SK-N-SH (cell line): Measurements from ENCODE around the gene PPP4C. TPM values are rescaled to one million over a fixed set of nuclear protein-coding genes. Genes with fewer than 3 reads are reported as not detected.

Source experiments
- CTCF ChIA-PET: fragments of 300-600, 350-600 bp; formaldehyde crosslinking; extraction: SDS; loops from one replicate; lab custom pipeline; 2021; lab: Yijun Ruan, JAX
- POLR2A ChIA-PET: fragments of 350-600 bp; sonication (Branson Sonifier 250); formaldehyde crosslinking; extraction: SDS; loops from one replicate; lab custom pipeline; 2020; ENCODE audit warnings: antibody characterized with exemption, inconsistent platforms; lab: Yijun Ruan, JAX
- DNase-seq: peaks from one replicate; pipeline ENCODE4 v3.0.0; 2012
- H2AFZ ChIP-seq: fragments of 200-600 bp; sonication (generic); 2 replicates; pipeline ENCODE4 v1.8.1; 2016; ENCODE audit warnings: antibody characterized with exemption, mild to moderate bottlenecking, low read depth
- H3F3A ChIP-seq: fragments of 200-600 bp; sonication (generic); replicated peaks from 2 replicates; pipeline ENCODE3; 2016; ENCODE audit warnings: antibody characterized with exemption, mild to moderate bottlenecking; ENCODE audit not compliant: insufficient read depth
- H3K27ac ChIP-seq, 2 experiments: fragments of 200-500 bp in 1 of 2; fragments of 200-600 bp in 1 of 2; sonication (Bioruptor generic) in 1 of 2; sonication (generic), shearing (Covaris generic) in 1 of 2; 2 replicates each; pipeline versions ENCODE4 v1.5.1 to v1.6.1; 2014 to 2016; ENCODE audit warnings: low read depth in 2 of 2, inconsistent platforms in 1 of 2, low read length in 1 of 2, mild to moderate bottlenecking in 1 of 2, mixed read lengths in 1 of 2
- H3K27me3 ChIP-seq: fragments of 200-600 bp; sonication (generic), shearing (Covaris generic); 2 replicates; pipeline ENCODE4 v1.6.1; 2016; ENCODE audit warnings: mixed run types; ENCODE audit not compliant: insufficient read depth
- H3K36me3 ChIP-seq, 2 experiments: fragments of 200-500 bp in 1 of 2; fragments of 200-600 bp in 1 of 2; sonication (Bioruptor generic) in 1 of 2; sonication (generic) in 1 of 2; replicated peaks in 1 of 2; 2 replicates each; pipeline versions ENCODE3 to v1.5.1; 2014 to 2016; ENCODE audit warnings: low read length in 1 of 2, mild to moderate bottlenecking in 1 of 2; ENCODE audit not compliant: insufficient read depth in 2 of 2, control insufficient read depth in 1 of 2
- H3K4me1 ChIP-seq, 2 experiments: fragments of 200-500 bp in 1 of 2; fragments of 200-600 bp in 1 of 2; sonication (Bioruptor generic) in 1 of 2; sonication (generic), shearing (Covaris generic) in 1 of 2; 2 replicates each; pipeline versions ENCODE4 v1.5.1 to v1.6.1; 2014 to 2016; ENCODE audit warnings: low read depth in 1 of 2, low read length in 1 of 2, mixed run types in 1 of 2; ENCODE audit not compliant: insufficient read depth in 2 of 2, control insufficient read depth in 1 of 2
- H3K4me2 ChIP-seq: fragments of 200-600 bp; sonication (generic), shearing (Covaris generic); 2 replicates; pipeline ENCODE4 v1.6.1; 2017; ENCODE audit warnings: mixed run types
- H3K4me3 ChIP-seq, 2 experiments: fragments of 200-500 bp in 1 of 2; fragments of 200-600 bp in 1 of 2; sonication (Bioruptor generic) in 1 of 2; sonication (generic), shearing (Covaris generic) in 1 of 2; 2 replicates each; pipeline versions ENCODE4 v1.5.1 to v1.8.1; 2014 to 2016; ENCODE audit warnings: low read depth in 2 of 2, inconsistent platforms in 1 of 2, low read length in 1 of 2, mild to moderate bottlenecking in 1 of 2, mixed read lengths in 1 of 2, moderate library complexity in 1 of 2
- H3K79me2 ChIP-seq: fragments of 200-600 bp; sonication (generic); 2 replicates; pipeline ENCODE4 v1.8.1; 2017; ENCODE audit warnings: mild to moderate bottlenecking; ENCODE audit not compliant: insufficient read depth
- H3K9ac ChIP-seq: fragments of 200-600 bp; sonication (generic); 2 replicates; pipeline ENCODE4 v1.6.1; 2017; ENCODE audit warnings: mixed run types
- H3K9me2 ChIP-seq: fragments of 200-600 bp; sonication (generic); 2 replicates; pipeline ENCODE4 v1.6.1; 2017; ENCODE audit warnings: mixed run types
- H3K9me3 ChIP-seq: fragments of 200-600 bp; sonication (generic); 2 replicates; pipeline ENCODE4 v1.6.1; 2017; ENCODE audit warnings: mixed run types, mild to moderate bottlenecking, moderate library complexity
- H4K20me1 ChIP-seq: fragments of 200-600 bp; sonication (generic); 2 replicates; pipeline ENCODE4 v1.6.1; 2017; ENCODE audit warnings: mild to moderate bottlenecking, mixed run types; ENCODE audit not compliant: insufficient read depth
- CHD2 ChIP-seq: fragments of 150-350 bp; IDR thresholded peaks from 2 replicates; pipeline ENCODE4 v1.6.1; 2018; ENCODE audit warnings: low read length; ENCODE audit not compliant: partially characterized antibody
- EP300 ChIP-seq, 2 experiments: IDR thresholded peaks; 2 replicates each; pipeline versions ENCODE4 v1.4.0 to v1.6.1; 2012; ENCODE audit warnings: borderline replicate concordance in 1 of 2, low read depth in 1 of 2, low read length in 1 of 2
- EZH2phosphoT487 ChIP-seq: fragments of 200-600 bp; sonication (generic); IDR thresholded peaks from 2 replicates; pipeline ENCODE4 v1.6.1; 2017; ENCODE audit warnings: low read depth, mixed run types, mild to moderate bottlenecking, antibody characterized with exemption, moderate library complexity, borderline replicate concordance
- POLR2AphosphoS5 ChIP-seq: IDR thresholded peaks from 2 replicates; pipeline ENCODE4 v1.6.1; 2012; ENCODE audit warnings: low read depth, low read length
- TAF1 ChIP-seq: IDR thresholded peaks from 2 replicates; pipeline ENCODE4 v1.6.1; 2012; ENCODE audit warnings: low read depth, mild to moderate bottlenecking, low read length, moderate library complexity, borderline replicate concordance
- WGBS: methylation state at CpG from one replicate; pipeline ENCODE4 v1.1.6; 2017; ENCODE audit warnings: low lambda C conversion rate; 5-methylcytosine and 5-hydroxymethylcytosine counted together
- polyA plus RNA-seq, 3 experiments: library from polyadenylated mRNA; depleted of rRNA; stranded (reverse); fragments of >200 nt; gene quantifications; 2 replicates each; pipeline ENCODE4 v1.2.3, GENCODE V29; 2012
- TF ChIP-seq, protein P1 (sequence below): IDR thresholded peaks from 2 replicates; pipeline ENCODE4 v1.6.1; 2012; ENCODE audit warnings: mild to moderate bottlenecking, low read depth, low read length, moderate library complexity
- TF ChIP-seq, protein P2 (sequence below): IDR thresholded peaks from 2 replicates; pipeline ENCODE4 v1.4.0; 2012; ENCODE audit warnings: low read depth, borderline replicate concordance

Gene PPP4C
- polyA plus RNA-seq, 1 of the 3 experiments (the other 2 are of a cell fraction) = 339 TPM

GRCh38 chr16:30096105-30096861 lies 20.5 kb downstream of the PPP4C start, which contains the start of gene YPEL3 (continued):
- TF ChIP-seq, protein P1, sequence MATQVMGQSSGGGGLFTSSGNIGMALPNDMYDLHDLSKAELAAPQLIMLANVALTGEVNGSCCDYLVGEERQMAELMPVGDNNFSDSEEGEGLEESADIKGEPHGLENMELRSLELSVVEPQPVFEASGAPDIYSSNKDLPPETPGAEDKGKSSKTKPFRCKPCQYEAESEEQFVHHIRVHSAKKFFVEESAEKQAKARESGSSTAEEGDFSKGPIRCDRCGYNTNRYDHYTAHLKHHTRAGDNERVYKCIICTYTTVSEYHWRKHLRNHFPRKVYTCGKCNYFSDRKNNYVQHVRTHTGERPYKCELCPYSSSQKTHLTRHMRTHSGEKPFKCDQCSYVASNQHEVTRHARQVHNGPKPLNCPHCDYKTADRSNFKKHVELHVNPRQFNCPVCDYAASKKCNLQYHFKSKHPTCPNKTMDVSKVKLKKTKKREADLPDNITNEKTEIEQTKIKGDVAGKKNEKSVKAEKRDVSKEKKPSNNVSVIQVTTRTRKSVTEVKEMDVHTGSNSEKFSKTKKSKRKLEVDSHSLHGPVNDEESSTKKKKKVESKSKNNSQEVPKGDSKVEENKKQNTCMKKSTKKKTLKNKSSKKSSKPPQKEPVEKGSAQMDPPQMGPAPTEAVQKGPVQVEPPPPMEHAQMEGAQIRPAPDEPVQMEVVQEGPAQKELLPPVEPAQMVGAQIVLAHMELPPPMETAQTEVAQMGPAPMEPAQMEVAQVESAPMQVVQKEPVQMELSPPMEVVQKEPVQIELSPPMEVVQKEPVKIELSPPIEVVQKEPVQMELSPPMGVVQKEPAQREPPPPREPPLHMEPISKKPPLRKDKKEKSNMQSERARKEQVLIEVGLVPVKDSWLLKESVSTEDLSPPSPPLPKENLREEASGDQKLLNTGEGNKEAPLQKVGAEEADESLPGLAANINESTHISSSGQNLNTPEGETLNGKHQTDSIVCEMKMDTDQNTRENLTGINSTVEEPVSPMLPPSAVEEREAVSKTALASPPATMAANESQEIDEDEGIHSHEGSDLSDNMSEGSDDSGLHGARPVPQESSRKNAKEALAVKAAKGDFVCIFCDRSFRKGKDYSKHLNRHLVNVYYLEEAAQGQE = no peak
- TF ChIP-seq, protein P2, sequence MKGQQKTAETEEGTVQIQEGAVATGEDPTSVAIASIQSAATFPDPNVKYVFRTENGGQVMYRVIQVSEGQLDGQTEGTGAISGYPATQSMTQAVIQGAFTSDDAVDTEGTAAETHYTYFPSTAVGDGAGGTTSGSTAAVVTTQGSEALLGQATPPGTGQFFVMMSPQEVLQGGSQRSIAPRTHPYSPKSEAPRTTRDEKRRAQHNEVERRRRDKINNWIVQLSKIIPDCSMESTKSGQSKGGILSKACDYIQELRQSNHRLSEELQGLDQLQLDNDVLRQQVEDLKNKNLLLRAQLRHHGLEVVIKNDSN = no peak
- TF ChIP-seq EP300 (IDR thresholded peaks at IDR 0.05; ENCODE audit: borderline replicate concordance in 1 of 2, low read depth in 1 of 2, low read length in 1 of 2) (no peak), TAF1 (no peak), EZH2phosphoT487 (no peak), POLR2AphosphoS5 (0 out of 2 replicates have a peak, but pooled peaks have one; percentile 33)

DNA sequence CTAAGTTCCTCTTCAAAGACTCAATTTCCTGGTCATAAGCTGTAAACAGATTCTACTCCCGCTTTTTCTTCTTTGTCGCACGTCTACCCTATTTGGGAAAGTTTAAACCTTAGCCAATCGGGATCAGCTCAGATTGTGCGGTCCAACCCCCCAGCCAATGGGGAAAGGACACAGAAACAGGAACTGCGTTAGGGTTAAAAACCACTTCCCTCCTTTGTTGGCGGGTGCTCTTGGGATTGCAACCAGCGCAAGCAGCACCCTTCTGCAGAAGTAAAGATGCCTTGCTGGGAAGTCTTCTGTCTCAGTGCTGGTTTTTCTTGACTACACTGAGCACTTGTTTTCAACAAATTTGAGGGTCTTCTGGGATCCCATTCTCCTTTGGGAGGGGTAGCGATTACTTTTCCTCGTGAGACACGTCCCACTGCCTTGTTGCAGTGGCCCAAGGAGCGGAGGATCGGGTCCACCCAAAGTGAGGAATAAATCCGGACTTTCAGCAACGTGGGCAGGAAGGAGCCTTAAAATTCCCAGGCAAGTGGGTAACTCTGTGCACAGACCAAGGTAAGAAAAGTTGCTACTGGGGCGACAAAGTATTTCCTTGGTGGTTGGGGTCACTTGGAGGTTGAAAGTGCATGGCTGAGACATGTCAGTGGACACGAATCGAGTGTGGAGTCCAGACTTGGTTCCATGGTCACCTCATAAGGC lies 21.2 kb downstream of the PPP4C start:
- Histone ChIP-seq H3K27ac (peak overlapping the region; percentile 51 to 85; a peak in 3 of 4 replicates), H3K36me3 (no peaks in the 10 kb centered on the region), H3K9ac (no peak overlapping the region), H3K9me2 (no peaks in the 10 kb centered on the region), H3K4me1 (peaks cover 0 to 27% of the 10 kb centered on the region in 2 experiments; a peak in 1 of 4 replicates), H4K20me1 (no peaks in the 10 kb centered on the region), H3K27me3 (no peaks in the 10 kb centered on the region), H3K79me2 (peaks cover 4% of the 10 kb centered on the region; the same call in 1 of the 2 replicates), H3F3A (peaks cover 11% of the 10 kb centered on the region), H3K9me3 (no peaks in the 10 kb centered on the region), H3K4me3 (peak overlapping the region in 1 of 2 experiments; percentile 63; a peak in 1 of 4 replicates), H2AFZ (peak overlapping the region; percentile 75; the same call in 1 of the 2 replicates), H3K4me2 (0 out of 2 replicates have a peak overlapping the region, but pooled peaks have one; percentile 69)
- TF ChIP-seq CHD2 = no peak
- WGBS = 95% methylated on average over 18 of the region's 18 CpGs
- DNase-seq = no peak
- POLR2A ChIA-PET = interaction anchor here (1.4 kb wide), 1 partner anchor 32 kb away, joined by 5 read pairs; the partner anchor contains the start of gene ALDOA
- CTCF ChIA-PET = interaction anchor here (1.4 to 2.2 kb wide), 2 partner anchors 15 to 23 kb away, joined by 3 to 12 read pairs; partner anchors contain the start of gene GDPD3
